ENCODE data around the gene STRADA.
A peak's percentile ranks its signal among the peaks of the same experiment; 100 is the strongest.

Gene STRADA

GRCh38 chr17:63741408-63742173, at the start of gene STRADA:
Gene STRADA (minus strand): TSS chr17:63741799. CDS start chr17:63728369, 13,430 bp downstream.
- peak; percentile 99 for DNase-seq

GRCh38 chr17:63790057-63790456, 48.5 kb upstream of the STRADA start:
- no peak for DNase-seq

GRCh38 chr17:63786971-63787711, 45.5 kb upstream of the STRADA start:
- DNase-seq = no peak

GRCh38 chr17:63786117-63786516, 44.5 kb upstream of the STRADA start:
- no peak for DNase-seq

- DNase-seq = no peak
Measured at GRCh38 chr17:63785556-63785955, 44.0 kb upstream of the STRADA start.

GRCh38 chr17:63783522-63783921, 41.9 kb upstream of the STRADA start:
- no peak for DNase-seq

- no peak for DNase-seq
Measured at GRCh38 chr17:63780928-63781327, 39.3 kb upstream of the STRADA start.

- DNase-seq = no peak
Measured at GRCh38 chr17:63780507-63780906, 38.9 kb upstream of the STRADA start.

- no peak for DNase-seq
Measured at GRCh38 chr17:63775420-63775819, 33.8 kb upstream of the STRADA start.

GRCh38 chr17:63774969-63775265, 33.3 kb upstream of the STRADA start:
- no peak for DNase-seq

- DNase-seq = no peak
Measured at GRCh38 chr17:63774141-63774968, 32.8 kb upstream of the STRADA start, which contains the start of gene DDX42. Gene DDX42 (plus strand): TSS chr17:63774170. CDS start chr17:63787050, 12,880 bp downstream.

GRCh38 chr17:63773272-63774140, 31.9 kb upstream of the STRADA start, which contains the start of gene CCDC47:
Gene CCDC47 (minus strand): TSS chr17:63773597. CDS start chr17:63766175, 7,422 bp downstream.
- DNase-seq = peak; percentile 99

- no peak for DNase-seq
Measured at GRCh38 chr17:63772801-63773271, 31.2 kb upstream of the STRADA start.

GRCh38 chr17:63768433-63768832, 26.8 kb upstream of the STRADA start:
- no peak for DNase-seq

GRCh38 chr17:63766754-63767153, 25.2 kb upstream of the STRADA start:
- DNase-seq = no peak

- DNase-seq = no peak
Measured at GRCh38 chr17:63764716-63765115, 23.1 kb upstream of the STRADA start.

GRCh38 chr17:63762161-63763078, 20.8 kb upstream of the STRADA start:
- no peak for DNase-seq

- DNase-seq = no peak
Measured at GRCh38 chr17:63760771-63761539, 19.4 kb upstream of the STRADA start.

GRCh38 chr17:63758428-63758827, 16.8 kb upstream of the STRADA start:
- no peak for DNase-seq

- DNase-seq = no peak
Measured at GRCh38 chr17:63754046-63754445, 12.4 kb upstream of the STRADA start.
